ENCODE measurements around the gene KSR1. TPM values are rescaled to one million over a fixed set of nuclear protein-coding genes. Genes with fewer than 3 reads are reported as not detected.

The KSR1 gene
- total RNA-seq, 1 experiment from 2014 or later, result 7.8 TPM

GRCh38 chr17:27549251-27549893 lies 93.1 kb downstream of the KSR1 start:
- no peak for DNase-seq (ENCODE audit: low spot score)

- no peak for DNase-seq (ENCODE audit: low spot score)
Measured at GRCh38 chr17:27550291-27550930, 94.2 kb downstream of the KSR1 start.

DNA sequence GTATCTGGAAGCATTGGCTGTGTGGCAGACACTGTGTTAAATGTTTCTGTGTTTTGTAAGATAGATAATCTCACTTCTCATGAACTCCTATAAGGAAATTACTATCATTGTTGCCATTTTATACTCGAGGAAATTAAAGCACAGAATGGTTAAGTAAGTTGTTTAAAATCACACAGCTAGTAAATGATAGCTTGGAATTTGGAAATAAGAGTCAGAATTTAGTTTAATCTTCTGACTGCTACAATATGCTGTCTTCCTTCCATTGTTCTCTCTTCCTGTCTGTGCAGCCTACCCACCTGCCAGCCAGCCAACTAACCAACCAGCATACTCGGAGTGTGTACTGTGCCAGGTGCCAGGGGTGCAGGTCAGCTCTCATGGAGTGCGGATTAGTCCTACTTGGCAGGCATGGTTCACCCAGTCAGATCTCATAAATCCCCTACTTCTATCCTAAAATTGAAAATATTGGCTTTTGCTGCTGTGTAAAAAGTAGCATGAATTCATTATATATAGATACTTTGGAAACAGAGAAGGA lies 94.8 kb downstream of the KSR1 start:
- DNase-seq (ENCODE audit: low spot score), result no peak

GRCh38 chr17:27551701-27552248 lies 95.5 kb downstream of the KSR1 start:
- peak; percentile 88 for DNase-seq (ENCODE audit: low spot score)

- DNase-seq (ENCODE audit: low spot score), result peak; percentile 68
Measured at GRCh38 chr17:27552276-27552732, 96.1 kb downstream of the KSR1 start.

DNA sequence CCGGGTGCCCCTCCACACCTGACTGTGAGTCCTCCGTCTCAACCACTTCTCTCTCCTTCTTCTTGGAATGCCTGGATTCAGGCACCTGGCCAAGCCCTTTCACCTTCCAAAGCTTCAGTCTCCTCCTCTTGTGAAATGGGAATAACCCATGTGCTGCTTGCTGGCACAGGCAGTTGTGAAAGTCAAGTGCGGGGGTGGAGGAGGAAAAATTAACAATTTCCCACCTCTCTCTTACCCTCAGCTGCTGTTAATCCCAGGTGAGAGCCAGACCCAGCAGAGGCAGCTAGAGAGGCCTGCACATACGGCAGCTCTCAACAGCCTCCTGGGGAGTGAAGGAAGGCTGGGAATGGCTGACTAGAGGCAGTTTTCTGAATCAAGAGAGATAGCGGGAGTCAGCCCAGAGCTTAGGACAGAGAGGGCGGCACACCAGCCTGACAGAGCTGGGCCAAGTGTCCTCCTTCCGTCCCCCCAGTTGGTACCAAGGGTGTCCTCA lies 96.8 kb downstream of the KSR1 start:
- peak; percentile 69 for DNase-seq (ENCODE audit: low spot score)

- DNase-seq (ENCODE audit: low spot score), result no peak
Measured at GRCh38 chr17:27554152-27554551, 97.9 kb downstream of the KSR1 start.

DNA sequence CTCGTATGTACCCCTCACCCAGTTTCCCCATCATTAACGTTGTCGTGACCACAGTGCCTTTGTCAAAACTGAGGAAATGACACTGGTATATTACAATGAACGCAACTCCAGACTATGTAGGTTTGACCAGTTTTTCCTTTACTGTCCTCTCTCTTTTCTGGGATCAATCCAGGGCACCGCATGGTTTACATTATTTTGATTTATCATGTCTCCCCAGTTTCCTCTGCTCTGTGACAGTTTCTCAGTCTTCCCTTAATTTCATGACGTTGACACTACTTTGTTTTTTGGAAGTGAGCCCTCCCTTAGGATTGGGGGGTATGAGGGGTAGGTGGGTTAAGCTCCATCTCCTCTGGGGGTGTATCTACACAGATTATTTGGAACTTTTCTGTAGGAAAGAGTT lies 98.7 kb downstream of the KSR1 start:
- DNase-seq (ENCODE audit: low spot score), result no peak

GRCh38 chr17:27555339-27555738 lies 99.1 kb downstream of the KSR1 start:
- DNase-seq (ENCODE audit: low spot score), result no peak

GRCh38 chr17:27558341-27558740 lies 102.1 kb downstream of the KSR1 start:
- no peak for DNase-seq (ENCODE audit: low spot score)

DNA sequence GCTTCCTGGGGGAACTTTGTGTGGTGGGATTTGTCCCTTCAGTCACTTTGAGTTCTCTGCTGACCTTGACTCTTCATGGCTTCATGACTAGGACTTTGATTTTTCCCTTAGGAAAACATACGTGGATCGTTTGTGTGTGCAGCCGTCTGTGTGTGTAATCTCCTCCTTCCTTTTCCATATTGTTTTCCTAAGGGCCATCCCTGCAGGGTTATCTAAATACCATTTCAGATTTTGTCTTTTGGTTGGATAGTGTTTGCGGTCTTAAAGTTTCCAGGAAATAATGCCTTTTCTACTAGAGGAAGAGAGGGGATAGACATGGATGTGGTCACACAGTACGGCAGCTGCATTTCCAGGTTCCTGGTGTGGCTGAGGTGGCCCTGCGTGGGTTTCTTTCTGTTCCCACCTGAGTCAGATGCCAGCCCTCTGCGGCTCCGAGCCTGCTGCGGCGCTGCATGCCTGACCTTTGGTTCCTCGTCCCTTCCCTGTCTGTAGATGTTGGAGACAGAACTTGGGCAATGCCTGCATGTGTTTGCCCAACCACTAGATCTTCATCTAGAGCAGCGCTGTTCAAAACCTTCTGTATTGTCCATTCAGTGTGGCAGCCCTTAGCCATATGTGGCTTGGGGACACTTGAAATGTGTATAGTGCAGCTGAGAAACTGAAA lies 102.7 kb downstream of the KSR1 start:
- DNase-seq (ENCODE audit: low spot score), result peak; percentile 58

DNA sequence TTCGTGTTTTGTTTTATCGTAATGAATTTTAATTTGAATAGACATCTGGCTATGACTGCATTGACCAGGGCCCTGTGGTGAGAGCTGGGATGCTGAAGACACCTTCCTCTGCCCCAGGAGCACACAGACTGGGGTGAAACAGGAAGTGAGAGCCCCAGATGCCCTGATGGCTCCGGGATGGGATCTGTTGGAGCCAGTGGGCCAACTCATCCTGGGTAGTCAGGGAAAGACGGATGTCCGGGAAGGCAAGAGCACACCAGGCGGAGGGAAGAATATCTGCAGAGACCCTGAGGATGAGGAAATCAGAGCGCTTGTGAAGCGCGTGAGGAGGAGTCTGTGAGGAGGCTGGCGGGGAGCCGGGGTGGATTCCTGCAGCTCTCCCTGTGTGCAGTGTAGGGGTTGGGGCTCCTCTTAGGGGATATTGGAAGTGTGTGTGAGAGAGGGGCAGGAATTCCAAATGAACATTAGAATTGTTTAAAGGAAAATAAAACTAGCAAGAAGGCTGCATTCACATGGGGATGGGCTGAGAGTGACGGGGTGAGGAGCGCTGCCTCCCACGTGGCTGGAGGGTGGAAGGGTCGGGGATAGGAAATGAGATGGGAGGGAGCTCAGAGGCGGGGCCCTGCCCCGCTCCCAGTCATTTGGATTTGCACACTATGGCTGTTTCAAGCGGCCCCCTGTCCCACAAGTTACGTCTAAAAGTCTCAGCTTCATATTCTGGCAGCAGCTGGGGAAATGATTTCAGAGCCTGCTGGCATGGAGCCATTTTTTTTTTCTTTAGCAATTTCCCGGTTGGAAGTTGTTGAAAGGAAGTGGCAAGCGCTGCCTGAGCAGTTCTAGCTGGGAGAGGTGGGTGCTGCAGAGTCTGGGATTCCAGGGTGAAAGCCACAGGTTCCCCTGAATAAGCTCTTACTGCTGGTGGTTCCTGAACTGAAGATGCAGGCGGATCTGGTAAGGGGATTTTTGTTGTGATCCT lies 103.5 kb downstream of the KSR1 start:
- peak; percentile 73 for DNase-seq (ENCODE audit: low spot score)

GRCh38 chr17:27560668-27561067 lies 104.4 kb downstream of the KSR1 start:
- no peak for DNase-seq (ENCODE audit: low spot score)

DNA sequence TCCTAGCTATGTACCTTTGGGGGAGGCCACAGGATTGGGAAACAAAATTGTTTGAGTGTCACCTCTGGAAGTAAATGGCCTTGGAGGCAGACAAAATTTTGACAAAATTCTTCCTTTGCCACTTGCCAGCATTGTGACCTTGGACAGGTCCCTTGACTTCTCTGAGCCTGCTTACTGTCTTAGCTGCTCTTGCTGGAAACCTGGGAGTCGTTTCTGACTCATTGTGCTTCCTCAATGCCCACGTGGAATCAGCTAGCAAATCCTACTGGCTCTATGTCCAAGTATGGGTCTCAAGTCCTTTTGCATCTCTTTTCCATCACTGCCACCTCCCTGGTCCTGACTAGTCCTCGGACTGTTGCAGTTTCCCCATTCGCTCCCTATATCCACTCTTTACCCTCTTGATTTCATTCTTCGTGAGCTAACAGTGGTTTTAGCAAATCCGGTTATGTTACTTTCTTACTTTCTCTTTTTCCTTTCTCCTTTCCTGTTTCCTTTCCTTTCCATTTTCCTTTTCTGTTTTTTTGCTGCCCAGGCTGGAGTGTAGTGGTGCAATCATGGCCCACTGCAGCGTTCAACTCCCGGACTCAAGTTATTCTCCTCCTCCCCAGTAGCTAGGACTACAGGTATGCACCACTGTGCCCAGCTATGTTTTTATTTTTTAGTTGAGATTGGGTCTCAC lies 106.7 kb downstream of the KSR1 start:
- DNase-seq (ENCODE audit: low spot score), result no peak

DNA sequence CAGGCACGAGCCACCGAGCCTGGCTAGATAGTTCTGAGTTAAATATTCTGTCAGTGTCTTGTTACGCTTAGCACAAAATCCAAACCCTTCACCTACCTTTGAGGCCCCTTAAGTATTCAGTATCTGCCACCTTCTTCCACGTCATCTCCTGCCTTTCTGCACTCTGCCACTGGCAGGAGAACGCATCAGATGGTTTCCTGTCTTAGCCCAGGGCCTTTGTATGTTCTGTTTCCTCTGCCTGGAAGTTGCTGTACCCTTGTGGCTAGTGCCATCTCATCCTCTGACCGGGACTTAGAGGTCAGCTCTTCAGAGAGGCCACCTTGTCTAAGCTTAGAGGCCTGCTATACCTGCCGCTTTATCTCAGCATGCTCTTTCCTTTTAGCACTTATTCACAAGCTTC lies 107.3 kb downstream of the KSR1 start:
- no peak for DNase-seq (ENCODE audit: low spot score)

DNA sequence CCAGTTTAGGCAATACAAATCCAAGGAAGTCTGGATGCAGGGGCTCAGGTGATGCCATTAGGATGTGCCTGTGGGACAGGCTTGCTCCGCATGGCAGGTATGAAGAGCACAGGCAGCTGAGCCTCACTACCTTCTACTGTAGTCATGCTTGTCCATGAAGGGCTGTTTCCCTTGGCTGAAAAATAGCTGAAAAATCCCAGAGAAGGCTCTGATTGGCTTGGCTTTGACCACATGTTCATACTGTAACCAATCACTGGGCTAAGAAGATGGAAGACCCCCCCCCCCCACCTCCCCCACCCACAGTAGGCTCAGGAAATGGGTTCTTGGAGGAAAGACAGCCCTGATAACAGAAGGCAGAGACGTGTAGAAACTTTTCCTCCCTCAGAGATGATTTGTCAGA lies 108.2 kb downstream of the KSR1 start:
- DNase-seq (ENCODE audit: low spot score), result no peak

- DNase-seq (ENCODE audit: low spot score), result no peak
Measured at GRCh38 chr17:27565874-27566670, 109.8 kb downstream of the KSR1 start.

- DNase-seq (ENCODE audit: low spot score), result no peak
Measured at GRCh38 chr17:27566671-27567562, 110.7 kb downstream of the KSR1 start.

- no peak for DNase-seq (ENCODE audit: low spot score)
Measured at GRCh38 chr17:27567563-27567859, 111.3 kb downstream of the KSR1 start.
